SK-N-DZ (cell line): ENCODE results near the gene DTNA.

ENCODE experiments used
- DNase-seq: peaks from one replicate; pipeline ENCODE4 v3.0.0-alpha.2; 2015; ENCODE audit warnings: low spot score

Gene DTNA

GRCh38 chr18:34805878-34806351 lies 95.8 kb downstream of the DTNA start:
- no peak for DNase-seq

- DNase-seq: no peak
Measured at GRCh38 chr18:34806527-34806926, 96.4 kb downstream of the DTNA start.

- no peak for DNase-seq
Measured at GRCh38 chr18:34807106-34807796, 97.2 kb downstream of the DTNA start.

- DNase-seq: no peak
Measured at GRCh38 chr18:34808389-34808788, 98.3 kb downstream of the DTNA start.

- no peak for DNase-seq
Measured at GRCh38 chr18:34809451-34810072, 99.5 kb downstream of the DTNA start.

GRCh38 chr18:34816183-34816582 lies 106.1 kb downstream of the DTNA start:
- DNase-seq: no peak

- no peak for DNase-seq
Measured at GRCh38 chr18:34817636-34818035, 107.5 kb downstream of the DTNA start.

- DNase-seq: no peak
Measured at GRCh38 chr18:34818064-34818463, 108.0 kb downstream of the DTNA start.

GRCh38 chr18:34820360-34821065 lies 110.4 kb downstream of the DTNA start:
- DNase-seq: no peak

- no peak for DNase-seq
Measured at GRCh38 chr18:34821669-34822210, 111.6 kb downstream of the DTNA start.

GRCh38 chr18:34828093-34828492 lies 118.0 kb downstream of the DTNA start:
- DNase-seq: no peak

- DNase-seq: no peak
Measured at GRCh38 chr18:34834897-34835296, 124.8 kb downstream of the DTNA start.

GRCh38 chr18:34835466-34835865 lies 125.4 kb downstream of the DTNA start:
- DNase-seq: no peak

- no peak for DNase-seq
Measured at GRCh38 chr18:34837769-34838272, 127.7 kb downstream of the DTNA start.

GRCh38 chr18:34838669-34839068 lies 128.6 kb downstream of the DTNA start:
- DNase-seq: no peak

GRCh38 chr18:34840256-34840826 lies 130.2 kb downstream of the DTNA start:
- peak; percentile 25 for DNase-seq

- DNase-seq: no peak
Measured at GRCh38 chr18:34841891-34842290, 131.8 kb downstream of the DTNA start.

- DNase-seq: no peak
Measured at GRCh38 chr18:34844072-34844471, 134.0 kb downstream of the DTNA start.

- DNase-seq: no peak
Measured at GRCh38 chr18:34844732-34845459, 134.8 kb downstream of the DTNA start.

- DNase-seq: no peak
Measured at GRCh38 chr18:34847408-34847807, 137.3 kb downstream of the DTNA start.

GRCh38 chr18:34848156-34848555 lies 138.1 kb downstream of the DTNA start:
- DNase-seq: no peak
